NCI-H1417 (cell line): Measurements from ENCODE around the gene NAA50.
A peak's percentile ranks its signal among the peaks of the same experiment; 100 is the strongest.

Source experiments
- DNase-seq, 3 experiments: peaks; one replicate each; lab custom pipeline; 2025; lab: John Stamatoyannopoulos, UW

NAA50 gene

GRCh38 chr3:113741620-113742019 is 4.4 kb downstream of the NAA50 start:
- DNase-seq, result no peak

DNA sequence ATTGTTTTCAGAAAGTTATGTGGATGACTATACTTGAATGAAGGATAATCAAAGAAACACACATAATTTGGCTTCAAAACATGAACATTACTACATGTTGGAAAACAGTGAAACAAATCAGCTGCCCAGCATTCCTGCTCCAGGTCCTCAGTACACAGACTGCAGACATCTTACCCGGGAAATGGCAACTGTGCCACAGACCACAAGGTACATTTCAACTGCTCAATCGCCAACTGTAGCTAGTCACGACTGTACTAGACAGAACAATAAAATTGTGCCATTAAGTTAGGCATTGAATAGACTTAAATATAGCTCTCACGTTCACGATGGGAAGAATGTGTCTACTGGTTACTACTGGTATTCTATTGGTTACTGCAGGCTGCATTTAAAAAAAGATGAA is 5.0 kb downstream of the NAA50 start:
- DNase-seq, result no peak

GRCh38 chr3:113736548-113737089 is 9.4 kb downstream of the NAA50 start:
- peak; percentile 17 to 73 (median 22) for DNase-seq

- DNase-seq, result no peak
Observed at GRCh38 chr3:113731694-113732093, 14.4 kb downstream of the NAA50 start.

DNA sequence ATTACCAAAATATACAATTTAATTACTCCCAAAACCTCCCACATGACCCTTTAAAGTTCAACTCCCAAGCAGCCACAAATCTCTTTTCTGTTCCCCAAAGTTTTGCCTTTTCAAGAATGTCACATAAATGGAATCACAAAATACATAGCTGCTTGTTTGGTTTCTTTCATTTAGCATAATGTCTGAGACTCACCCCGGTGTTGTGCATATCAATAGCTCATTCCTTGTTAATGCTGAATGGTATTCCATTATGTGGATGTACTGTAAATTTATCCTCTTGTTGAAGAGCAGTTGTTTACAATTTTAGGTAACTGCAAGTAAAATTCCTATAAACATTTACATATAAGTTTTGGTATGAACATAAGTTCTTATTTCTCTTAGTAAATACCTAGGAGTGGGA is 15.5 kb downstream of the NAA50 start:
- DNase-seq, result no peak

GRCh38 chr3:113728661-113729060 is 17.4 kb downstream of the NAA50 start:
- DNase-seq, result no peak

- DNase-seq, result no peak
Observed at GRCh38 chr3:113721636-113722035, 24.4 kb downstream of the NAA50 start.

GRCh38 chr3:113719758-113720157 is 26.3 kb downstream of the NAA50 start:
- no peak for DNase-seq

DNA sequence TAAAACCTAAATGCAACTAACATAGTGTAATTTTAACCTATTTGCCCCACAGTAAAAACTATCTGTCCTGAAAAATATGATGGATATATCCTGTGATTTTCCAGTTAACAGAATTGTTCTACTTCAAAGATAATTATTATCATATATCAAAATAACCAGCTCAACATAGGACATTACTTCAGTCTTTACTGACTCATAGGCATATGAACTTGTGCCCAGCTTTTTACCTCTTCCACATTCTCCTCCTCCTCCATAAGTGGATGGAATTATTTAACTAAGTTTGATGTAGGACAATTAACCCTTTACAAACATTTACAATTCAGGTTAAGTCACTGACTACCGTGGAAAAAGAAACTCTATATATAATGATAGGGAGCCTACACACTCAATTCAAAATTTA is 26.8 kb downstream of the NAA50 start:
- no peak for DNase-seq

GRCh38 chr3:113717818-113718217 is 28.2 kb downstream of the NAA50 start:
- DNase-seq, result no peak

GRCh38 chr3:113717308-113717707 is 28.7 kb downstream of the NAA50 start:
- no peak for DNase-seq

DNA sequence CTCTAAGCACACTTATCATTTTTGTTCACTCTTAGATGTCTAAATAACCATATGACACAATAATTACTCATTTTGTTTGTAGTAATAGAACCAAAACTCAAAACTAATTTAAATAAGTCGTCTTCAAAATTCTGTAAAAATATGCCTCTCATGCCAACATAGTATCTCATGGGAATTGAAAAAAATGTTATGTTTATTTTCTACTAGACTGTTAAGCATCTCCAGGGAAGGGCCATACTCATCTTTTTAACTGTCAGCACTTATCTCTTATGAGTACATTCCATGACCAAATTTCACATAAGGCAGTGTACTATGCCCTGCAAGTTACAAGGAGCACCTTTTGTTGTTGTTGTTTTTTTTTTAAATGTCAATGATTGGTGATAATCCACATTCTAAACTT is 31.3 kb downstream of the NAA50 start:
- no peak for DNase-seq

- DNase-seq, result no peak
Observed at GRCh38 chr3:113712129-113712528, 33.9 kb downstream of the NAA50 start.

- DNase-seq, result no peak
Observed at GRCh38 chr3:113707835-113708234, 38.2 kb downstream of the NAA50 start.

DNA sequence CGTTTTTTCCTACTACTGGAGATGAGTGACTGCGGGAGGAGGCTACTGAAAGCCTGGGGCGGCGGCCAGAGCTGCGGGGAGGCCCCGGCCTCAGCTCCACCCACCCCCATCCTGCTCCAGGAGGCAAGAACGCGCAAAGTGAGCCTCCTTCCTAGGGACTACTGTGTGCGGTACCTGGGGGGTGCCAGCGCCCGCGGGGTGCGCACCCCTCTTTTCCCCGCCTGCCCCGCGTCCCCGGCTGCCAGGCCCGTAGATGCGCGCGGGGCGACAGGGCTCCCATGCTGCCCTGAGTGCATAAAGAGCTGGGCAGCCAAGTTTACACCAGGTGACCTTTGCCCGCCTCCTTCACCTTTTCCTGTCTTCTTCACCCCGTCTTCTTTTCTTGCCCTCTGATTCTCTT is 47.1 kb downstream of the NAA50 start:
- DNase-seq, result no peak

DNA sequence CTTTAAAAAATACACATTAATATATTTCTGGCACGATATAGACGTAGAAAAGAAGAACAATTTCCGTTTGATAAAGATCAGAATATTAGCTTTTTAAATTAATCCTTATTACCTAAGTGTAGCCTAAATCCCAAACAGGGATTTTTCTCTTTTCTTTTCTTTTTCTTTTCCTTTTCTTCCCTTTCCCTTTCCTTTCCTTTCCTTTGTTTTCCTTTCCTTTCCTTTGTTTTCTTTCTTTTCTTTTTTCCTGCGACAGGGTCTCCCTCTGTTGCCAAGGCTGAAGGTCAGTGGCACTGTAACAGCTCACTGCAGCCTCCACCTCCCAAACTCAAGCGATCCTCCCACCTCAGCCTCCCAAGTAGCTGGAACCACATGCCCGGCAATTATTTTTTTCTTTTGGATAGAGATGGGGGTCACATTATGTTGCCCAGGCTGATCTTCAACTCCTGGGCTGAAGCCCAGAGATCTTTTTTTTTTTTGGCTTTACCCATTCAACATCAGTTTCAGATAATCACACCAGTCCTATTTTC is 47.8 kb downstream of the NAA50 start:
- DNase-seq, result no peak

- peak in 2 of 3 experiments; percentile 58 to 62 for DNase-seq
Observed at GRCh38 chr3:113697500-113698090, 48.5 kb downstream of the NAA50 start.

- DNase-seq, result peak; percentile 98 to 100 (median 99)
Observed at GRCh38 chr3:113696658-113697499, 49.2 kb downstream of the NAA50 start.

DNA sequence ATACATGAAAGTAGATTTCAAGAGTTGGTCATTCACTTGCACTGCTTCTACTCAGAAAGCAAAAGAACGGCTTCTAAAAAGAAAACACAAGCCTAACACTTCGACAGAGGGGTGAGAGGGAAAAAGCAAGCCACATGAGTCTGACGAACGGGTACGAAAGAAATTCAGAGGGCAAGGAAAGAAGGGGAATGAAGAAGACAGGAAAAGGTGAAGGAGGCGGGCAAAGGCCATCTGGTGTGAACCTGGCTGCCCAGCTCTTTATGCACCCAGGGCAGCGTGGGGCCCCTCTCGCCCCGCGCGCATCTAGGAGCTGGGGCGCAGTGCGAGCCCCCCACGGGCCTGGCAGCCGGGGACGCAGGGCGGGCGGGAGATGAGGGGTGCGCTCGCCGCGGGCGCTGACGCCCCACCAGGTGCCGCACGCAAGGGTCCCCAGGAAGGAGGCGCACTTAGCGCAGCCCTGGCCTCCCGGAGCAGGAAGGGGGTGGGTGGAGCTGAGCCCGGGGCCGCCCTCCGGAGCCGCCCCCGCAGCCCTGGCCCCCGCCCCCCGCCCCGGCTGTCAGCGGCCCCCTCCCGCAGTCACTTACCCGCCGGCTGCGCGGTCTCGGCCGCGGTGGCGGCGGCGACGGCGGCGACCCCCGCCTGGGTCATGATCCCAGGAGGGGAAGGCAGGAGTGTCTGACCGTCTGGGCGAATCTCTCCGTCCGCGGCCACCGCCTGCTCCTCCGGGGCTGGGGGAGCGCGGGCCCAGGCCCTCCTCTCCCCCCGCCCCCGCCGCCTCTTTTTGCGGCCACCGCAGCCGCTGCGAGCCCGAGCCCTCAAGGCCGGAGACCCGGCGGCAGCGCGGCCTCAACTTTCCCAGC is 50.0 kb downstream of the NAA50 start, which contains the start of gene USF3:
Gene USF3 (minus strand): TSS at position 857 of the 860 bp plus-strand sequence. CDS start 21,764 bp downstream, outside the sequence.
- peak; percentile 51 to 89 (median 87) for DNase-seq

- DNase-seq, result peak in 1 of 3 experiments; percentile 5
Observed at GRCh38 chr3:113695431-113695785, 50.6 kb downstream of the NAA50 start.

DNA sequence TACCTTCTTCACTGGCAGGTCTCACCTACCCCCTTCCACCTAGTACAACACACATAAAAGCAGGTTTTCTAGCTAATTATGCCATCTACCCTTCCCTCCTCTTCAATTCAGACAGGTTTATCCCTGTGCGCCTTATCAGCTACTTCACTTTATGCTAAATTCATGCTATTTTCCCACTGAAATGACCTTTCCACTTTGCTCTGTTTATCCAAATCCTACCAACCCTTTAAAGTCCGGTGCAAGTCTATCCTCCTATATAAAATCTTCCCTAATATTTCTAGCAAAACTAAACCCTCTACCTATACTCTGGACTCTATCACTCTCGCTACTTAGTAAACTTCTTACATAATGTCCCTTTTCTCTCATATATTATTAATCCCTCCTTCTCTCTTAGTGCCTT is 55.6 kb downstream of the NAA50 start:
- no peak for DNase-seq
